BLaER1 (cell line): ENCODE data around the gene SOHLH1.

Source experiments
- H3K27ac ChIP-seq: shearing (Covaris generic); formaldehyde crosslinking; 2 replicates; pipeline ENCODE4 v1.8.1; 2022
- H3K27me3 ChIP-seq: shearing (Covaris generic); formaldehyde crosslinking; 2 replicates; pipeline ENCODE4 v1.8.1; 2022
- H3K36me3 ChIP-seq: shearing (Covaris generic); formaldehyde crosslinking; 2 replicates; pipeline ENCODE4 v1.8.1; 2022
- H3K4me1 ChIP-seq: shearing (Covaris generic); formaldehyde crosslinking; 2 replicates; pipeline ENCODE4 v1.8.1; 2022
- H3K4me2 ChIP-seq: shearing (Covaris generic); formaldehyde crosslinking; 2 replicates; pipeline ENCODE4 v1.8.1; 2022
- H3K4me3 ChIP-seq: shearing (Covaris generic); formaldehyde crosslinking; 2 replicates; pipeline ENCODE4 v1.8.1; 2022
- H3K9ac ChIP-seq: shearing (Covaris generic); formaldehyde crosslinking; 2 replicates; pipeline ENCODE4 v1.8.1; 2022
- H3K9me3 ChIP-seq: shearing (Covaris generic); formaldehyde crosslinking; 2 replicates; pipeline ENCODE4 v1.8.1; 2022
- H4K20me1 ChIP-seq: shearing (Covaris generic); formaldehyde crosslinking; 2 replicates; pipeline ENCODE4 v1.8.1; 2022
- Cebpa-rat ChIP-seq: shearing (Covaris generic); IDR thresholded peaks from 2 replicates; pipeline ENCODE4 v1.8.1; 2022

SOHLH1 gene

GRCh38 chr9:135699440-135699839, at the start of gene SOHLH1:
TSS of gene SOHLH1 (minus strand) at chr9:135699481. CDS start at chr9:135699467, 14 bp downstream.
- no peaks in the 10 kb centered on the region for H4K20me1 ChIP-seq

GRCh38 chr9:135748676-135749075, 49.4 kb upstream of the SOHLH1 start:
- TF ChIP-seq Cebpa-rat, result no peak
- Histone ChIP-seq H3K9ac (no peak overlapping the region), H3K27ac (no peak overlapping the region)

More at GRCh38 chr9:135699440-135699839, at the start of gene SOHLH1:
- TF ChIP-seq Cebpa-rat, result no peak
- Histone ChIP-seq H3K27ac (no peak within 1 kb of the TSS), H3K4me2 (no peak within 1 kb of the TSS), H3K9me3 (no peaks in the 10 kb centered on the region), H3K9ac (no peak within 1 kb of the TSS), H3K36me3 (no peaks in the 10 kb centered on the region), H3K27me3 (no peaks in the 10 kb centered on the region), H3K4me3 (no peak within 1 kb of the TSS), H3K4me1 (peaks cover 13% of the 10 kb centered on the region; the same call in 1 of the 2 replicates)

GRCh38 chr9:135747311-135747710, 48.0 kb upstream of the SOHLH1 start:
- TF ChIP-seq Cebpa-rat, result no peak

More at GRCh38 chr9:135748676-135749075, 49.4 kb upstream of the SOHLH1 start:
- H3K36me3 ChIP-seq, result no peaks in the 10 kb centered on the region
- H3K4me1 ChIP-seq, result peaks cover 6% of the 10 kb centered on the region; the same call in 1 of the 2 replicates
- H3K27me3 ChIP-seq, result no peaks in the 10 kb centered on the region
- H3K9me3 ChIP-seq, result no peaks in the 10 kb centered on the region
- H4K20me1 ChIP-seq, result no peaks in the 10 kb centered on the region
- H3K4me3 ChIP-seq, result no peak overlapping the region
- H3K4me2 ChIP-seq, result no peak overlapping the region

GRCh38 chr9:135746565-135746964, 47.3 kb upstream of the SOHLH1 start:
- Histone ChIP-seq H3K27me3 (no peaks in the 10 kb centered on the region), H3K9ac (no peak overlapping the region), H3K4me3 (no peak overlapping the region), H3K36me3 (no peaks in the 10 kb centered on the region), H3K4me1 (no peaks in the 10 kb centered on the region), H4K20me1 (no peaks in the 10 kb centered on the region), H3K9me3 (no peaks in the 10 kb centered on the region), H3K4me2 (no peak overlapping the region), H3K27ac (no peak overlapping the region)
- TF ChIP-seq Cebpa-rat, result no peak

More at GRCh38 chr9:135747311-135747710, 48.0 kb upstream of the SOHLH1 start:
- H3K27me3 ChIP-seq, result no peaks in the 10 kb centered on the region
- no peaks in the 10 kb centered on the region for H3K9me3 ChIP-seq
- H4K20me1 ChIP-seq, result no peaks in the 10 kb centered on the region
- H3K27ac ChIP-seq, result no peak overlapping the region
- H3K4me1 ChIP-seq, result peaks cover 4% of the 10 kb centered on the region; the same call in 1 of the 2 replicates
- no peaks in the 10 kb centered on the region for H3K36me3 ChIP-seq
- no peak overlapping the region for H3K4me2 ChIP-seq
- H3K9ac ChIP-seq, result no peak overlapping the region
- no peak overlapping the region for H3K4me3 ChIP-seq

GRCh38 chr9:135745686-135746324, 46.5 kb upstream of the SOHLH1 start:
- no peak overlapping the region for H3K4me3 ChIP-seq
- no peak overlapping the region for H3K4me2 ChIP-seq
- no peaks in the 10 kb centered on the region for H3K4me1 ChIP-seq
- no peak for TF ChIP-seq Cebpa-rat
- no peaks in the 10 kb centered on the region for H3K9me3 ChIP-seq
- no peaks in the 10 kb centered on the region for H3K36me3 ChIP-seq
- no peaks in the 10 kb centered on the region for H3K27me3 ChIP-seq
- H3K9ac ChIP-seq, result no peak overlapping the region
- H4K20me1 ChIP-seq, result no peaks in the 10 kb centered on the region
- no peak overlapping the region for H3K27ac ChIP-seq

GRCh38 chr9:135745189-135745588, 45.9 kb upstream of the SOHLH1 start:
- Histone ChIP-seq H3K27me3 (no peaks in the 10 kb centered on the region), H3K4me2 (no peak overlapping the region), H4K20me1 (no peaks in the 10 kb centered on the region), H3K4me3 (no peak overlapping the region), H3K9me3 (no peaks in the 10 kb centered on the region), H3K27ac (no peak overlapping the region), H3K9ac (no peak overlapping the region), H3K4me1 (no peaks in the 10 kb centered on the region), H3K36me3 (no peaks in the 10 kb centered on the region)
- no peak for TF ChIP-seq Cebpa-rat

GRCh38 chr9:135744333-135745070, 45.2 kb upstream of the SOHLH1 start:
- no peak overlapping the region for H3K9ac ChIP-seq
- H3K36me3 ChIP-seq, result no peaks in the 10 kb centered on the region
- H4K20me1 ChIP-seq, result no peaks in the 10 kb centered on the region
- no peaks in the 10 kb centered on the region for H3K9me3 ChIP-seq
- no peak overlapping the region for H3K4me2 ChIP-seq
- H3K4me3 ChIP-seq, result no peak overlapping the region
- no peak overlapping the region for H3K27ac ChIP-seq
- H3K27me3 ChIP-seq, result no peaks in the 10 kb centered on the region
- TF ChIP-seq Cebpa-rat, result no peak
- H3K4me1 ChIP-seq, result no peaks in the 10 kb centered on the region

GRCh38 chr9:135743546-135744332, 44.5 kb upstream of the SOHLH1 start:
- Histone ChIP-seq H3K4me2 (no peak overlapping the region), H3K4me3 (no peak overlapping the region), H4K20me1 (no peaks in the 10 kb centered on the region), H3K4me1 (peaks cover 1% of the 10 kb centered on the region; the same call in 1 of the 2 replicates), H3K27ac (no peak overlapping the region), H3K9me3 (no peaks in the 10 kb centered on the region), H3K9ac (no peak overlapping the region), H3K36me3 (no peaks in the 10 kb centered on the region), H3K27me3 (no peaks in the 10 kb centered on the region)
- no peak for TF ChIP-seq Cebpa-rat

- H3K27ac ChIP-seq, result no peak overlapping the region
- no peak overlapping the region for H3K9ac ChIP-seq
- no peaks in the 10 kb centered on the region for H3K27me3 ChIP-seq
- H4K20me1 ChIP-seq, result no peaks in the 10 kb centered on the region
- H3K36me3 ChIP-seq, result no peaks in the 10 kb centered on the region
- peaks cover 8% of the 10 kb centered on the region for H3K4me1 ChIP-seq
- no peaks in the 10 kb centered on the region for H3K9me3 ChIP-seq
- no peak overlapping the region for H3K4me2 ChIP-seq
- TF ChIP-seq Cebpa-rat, result no peak
- H3K4me3 ChIP-seq, result no peak overlapping the region
Observed at GRCh38 chr9:135743021-135743420, 43.7 kb upstream of the SOHLH1 start.
